NCI-H1417 (cell line): ENCODE data around the gene APBA2.

Experiments
- DNase-seq, 3 experiments: peaks; one replicate each; lab custom pipeline; 2025; lab: John Stamatoyannopoulos, UW

APBA2 gene

GRCh38 chr15:28957606-28958498 is 72.1 kb downstream of the APBA2 start:
- DNase-seq: no peak

DNA sequence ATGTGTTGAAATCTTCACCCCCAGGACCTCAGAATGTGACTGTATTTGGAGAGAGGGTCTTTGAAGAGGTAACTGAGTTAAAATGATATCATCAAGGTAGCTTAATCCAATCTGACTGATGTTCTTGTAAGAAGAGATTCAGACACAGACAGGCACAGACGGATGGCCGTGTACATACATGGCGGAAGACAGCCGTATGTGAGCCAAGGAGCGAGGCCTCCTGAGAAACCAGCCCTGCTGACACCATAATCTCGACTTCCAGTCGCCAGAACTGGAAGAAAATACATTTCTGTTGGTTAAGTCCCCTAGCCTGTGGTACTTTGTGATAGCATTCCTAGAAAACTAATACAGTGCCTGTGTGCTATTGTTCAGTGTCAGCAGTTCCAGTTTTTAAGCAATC is 73.6 kb downstream of the APBA2 start:
- no peak for DNase-seq

- DNase-seq: no peak
Measured at GRCh38 chr15:28960979-28961378, 75.2 kb downstream of the APBA2 start.

- DNase-seq: no peak
Measured at GRCh38 chr15:28961391-28961790, 75.6 kb downstream of the APBA2 start.

DNA sequence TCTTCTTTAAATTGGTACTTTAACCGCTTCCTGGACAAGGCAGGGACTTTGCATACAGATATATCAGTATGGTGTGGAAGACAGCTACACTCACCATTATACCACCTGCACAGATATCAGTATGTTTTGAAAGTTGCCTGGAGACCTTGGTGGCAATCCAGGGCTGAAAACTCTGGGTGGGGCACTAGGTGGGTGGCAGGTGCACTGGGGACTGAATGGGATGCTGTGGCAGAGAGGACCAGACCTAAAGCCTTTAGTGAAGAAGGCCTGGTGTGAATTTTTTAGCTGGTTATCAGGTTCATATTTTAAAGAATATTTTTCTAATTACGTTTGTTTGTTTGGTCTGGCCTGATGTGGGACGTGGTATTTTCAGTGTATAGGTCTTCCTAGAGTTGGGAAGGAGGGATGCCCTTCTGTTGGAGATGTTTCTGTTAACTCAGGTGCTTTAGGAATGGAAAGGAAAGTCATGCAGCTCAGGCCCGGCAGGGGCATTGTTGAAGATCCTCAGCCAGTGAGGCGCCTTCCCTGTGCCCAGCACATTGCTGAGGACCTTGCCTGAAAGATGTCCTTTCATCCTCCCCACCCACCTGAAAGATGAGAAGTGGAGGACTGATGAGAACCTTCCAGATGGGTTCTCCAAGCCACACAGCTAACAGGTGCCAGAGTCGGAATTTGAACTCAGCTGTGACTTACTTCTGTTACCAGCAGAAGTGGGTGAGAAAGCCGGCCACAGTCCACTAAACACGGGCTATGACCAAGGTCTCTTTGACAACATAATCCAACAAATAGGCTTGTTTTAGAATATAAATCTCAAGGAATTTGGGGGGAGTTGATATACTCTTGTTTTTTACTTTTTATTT is 77.3 kb downstream of the APBA2 start:
- no peak for DNase-seq

DNA sequence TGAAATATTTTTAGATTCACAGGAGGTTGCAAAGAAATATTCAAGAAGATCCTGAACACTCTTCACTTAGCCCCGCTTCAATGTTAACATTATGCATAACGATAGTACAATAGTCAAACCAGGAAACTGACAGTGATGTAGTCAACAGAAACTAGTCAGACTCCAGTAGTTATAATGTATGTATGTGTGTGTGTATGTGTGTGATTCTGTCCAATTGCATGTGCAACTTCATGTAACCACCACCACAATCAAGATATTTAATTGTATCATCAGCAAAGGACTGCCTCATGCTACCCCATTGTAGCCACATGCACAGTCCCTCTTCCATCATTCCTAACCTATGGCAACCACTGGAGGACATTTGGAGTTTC is 77.9 kb downstream of the APBA2 start:
- no peak for DNase-seq

DNA sequence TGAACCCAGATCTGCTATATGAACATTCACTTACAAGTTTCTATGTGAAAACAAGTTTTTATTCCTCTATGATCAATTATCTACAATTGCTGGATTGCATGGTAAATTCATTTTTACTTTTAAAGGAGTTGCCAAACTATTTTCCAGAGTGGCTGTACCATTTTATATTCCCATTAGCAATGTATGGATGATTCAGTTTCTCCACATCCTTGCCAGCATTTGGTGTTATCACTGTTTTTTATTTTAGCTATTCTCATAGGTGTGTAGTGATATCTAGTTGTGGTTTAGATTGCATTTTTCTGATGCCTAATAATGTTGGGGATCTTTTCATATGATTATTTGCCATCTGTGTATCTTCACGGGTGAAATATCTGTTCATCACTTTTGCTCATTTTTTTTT is 78.3 kb downstream of the APBA2 start:
- DNase-seq: no peak

GRCh38 chr15:28967066-28967465 is 81.3 kb downstream of the APBA2 start:
- DNase-seq: no peak

- DNase-seq: no peak
Measured at GRCh38 chr15:28967990-28968389, 82.2 kb downstream of the APBA2 start.

DNA sequence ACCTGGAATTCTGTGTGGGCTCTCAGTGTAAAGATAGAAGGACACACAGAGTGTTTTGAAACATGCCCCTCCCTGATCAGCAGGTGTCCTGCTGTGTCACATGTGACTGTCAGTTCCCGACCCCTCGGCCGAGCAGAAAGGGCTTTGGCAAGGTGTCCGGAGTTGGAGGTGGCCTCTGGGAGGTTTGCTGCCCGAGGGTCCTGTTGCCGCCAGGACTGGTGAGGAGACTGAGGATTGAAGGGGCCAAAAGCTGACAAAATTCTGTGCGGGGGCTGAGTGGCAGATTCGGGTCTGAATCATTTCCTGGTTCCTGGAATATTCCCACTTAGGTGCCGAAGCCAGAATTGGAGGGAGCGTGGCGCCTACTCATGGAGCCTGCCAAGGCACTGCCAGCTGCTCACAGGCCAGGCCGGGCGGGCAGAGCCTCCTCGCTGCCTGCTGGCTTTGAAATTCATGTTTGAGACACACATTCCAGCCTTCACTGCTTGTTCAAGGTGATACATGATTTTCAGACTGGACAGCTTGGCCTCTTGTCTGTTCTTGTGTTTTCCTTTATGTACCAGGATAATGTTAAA is 83.8 kb downstream of the APBA2 start:
- no peak for DNase-seq

- no peak for DNase-seq
Measured at GRCh38 chr15:28974142-28974541, 88.4 kb downstream of the APBA2 start.

DNA sequence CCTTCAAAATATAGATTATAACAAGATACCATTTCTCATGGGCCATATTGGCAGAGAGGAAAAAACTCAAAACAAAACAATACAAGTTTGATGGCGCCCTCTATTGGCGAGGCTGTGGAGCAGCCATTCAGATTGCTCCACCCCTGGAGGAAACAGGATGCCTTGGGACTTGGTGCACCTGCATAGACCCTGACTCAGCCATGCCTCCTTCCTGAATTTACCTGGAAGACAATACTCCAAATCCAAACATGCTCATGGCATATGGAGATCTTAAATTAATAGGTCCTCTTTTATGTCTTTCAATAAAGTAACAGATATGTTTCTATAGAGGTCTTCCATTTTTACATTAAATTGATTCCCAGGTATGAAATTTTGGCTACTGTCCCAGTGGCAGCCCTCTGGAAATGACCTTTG is 90.0 kb downstream of the APBA2 start:
- DNase-seq: peak; percentile 53 to 82 (median 64)

DNA sequence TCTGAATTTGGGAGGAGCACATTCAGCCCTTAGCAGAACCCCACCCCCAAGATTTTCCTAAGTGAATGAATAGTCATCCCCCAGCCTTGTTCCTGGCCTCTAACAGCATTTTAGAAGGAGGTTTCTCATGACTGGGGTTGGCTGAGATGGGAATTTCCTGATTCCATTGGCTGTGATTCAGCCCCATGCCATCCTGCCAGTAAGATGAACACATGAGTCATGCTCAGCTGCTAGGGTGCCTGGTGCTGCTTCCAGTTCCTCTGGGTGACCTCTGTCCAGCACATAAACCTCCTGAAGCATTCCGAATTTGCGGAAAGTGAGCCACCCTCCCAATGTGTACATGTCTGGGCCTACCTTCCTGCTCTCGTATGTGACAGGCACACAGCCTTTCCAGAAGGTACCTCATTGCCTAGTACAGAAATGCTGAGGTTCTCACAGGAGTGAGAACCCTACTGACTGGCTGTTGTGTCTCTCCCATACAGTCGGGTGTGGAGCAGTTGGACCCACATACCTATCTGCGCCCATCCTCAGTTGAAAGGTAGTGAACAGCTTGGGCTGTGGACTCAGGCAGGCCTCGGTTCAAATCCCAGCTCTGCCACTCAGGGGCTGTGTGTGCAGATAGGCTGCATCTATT is 91.7 kb downstream of the APBA2 start:
- no peak for DNase-seq

DNA sequence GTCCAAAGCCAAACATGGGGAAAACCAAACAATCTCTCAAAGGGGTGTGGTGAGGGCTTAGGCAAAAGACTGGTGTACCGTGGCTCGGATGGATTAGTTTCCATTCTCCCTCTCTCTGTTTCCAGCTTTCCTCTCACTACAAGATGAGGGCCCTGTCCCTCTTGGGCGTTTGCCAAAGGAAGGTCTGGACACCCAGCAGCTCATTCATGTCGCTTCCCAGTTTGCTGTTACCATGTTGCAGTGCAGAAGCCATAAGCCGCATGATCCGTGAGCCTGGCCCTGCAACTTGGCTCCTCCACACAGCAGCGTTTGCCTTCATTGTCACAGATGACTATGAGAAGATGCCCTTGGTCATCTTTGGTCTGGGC is 92.2 kb downstream of the APBA2 start:
- DNase-seq: no peak

- DNase-seq: no peak
Measured at GRCh38 chr15:28978661-28979060, 92.9 kb downstream of the APBA2 start.

- no peak for DNase-seq
Measured at GRCh38 chr15:28979208-28979841, 93.6 kb downstream of the APBA2 start.

- no peak for DNase-seq
Measured at GRCh38 chr15:28980709-28981350, 95.1 kb downstream of the APBA2 start.

DNA sequence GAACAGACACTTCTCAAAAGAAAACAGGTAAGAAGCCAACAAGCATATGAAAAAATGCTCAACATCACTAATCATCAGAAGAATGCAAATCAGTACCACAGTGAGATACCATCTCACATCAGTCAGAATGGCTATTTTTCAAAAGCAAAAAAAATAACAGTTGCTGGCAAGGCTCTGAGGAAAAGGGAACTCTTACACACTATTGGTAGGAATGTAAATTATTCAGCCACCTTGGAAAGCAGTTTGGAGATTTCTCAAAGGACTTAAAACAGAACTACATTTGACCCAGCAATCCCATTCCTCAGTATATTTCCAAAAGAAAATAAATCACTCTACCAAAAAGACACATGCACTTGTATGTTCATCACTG is 95.6 kb downstream of the APBA2 start:
- no peak for DNase-seq

- DNase-seq: no peak
Measured at GRCh38 chr15:28981921-28982320, 96.1 kb downstream of the APBA2 start.

DNA sequence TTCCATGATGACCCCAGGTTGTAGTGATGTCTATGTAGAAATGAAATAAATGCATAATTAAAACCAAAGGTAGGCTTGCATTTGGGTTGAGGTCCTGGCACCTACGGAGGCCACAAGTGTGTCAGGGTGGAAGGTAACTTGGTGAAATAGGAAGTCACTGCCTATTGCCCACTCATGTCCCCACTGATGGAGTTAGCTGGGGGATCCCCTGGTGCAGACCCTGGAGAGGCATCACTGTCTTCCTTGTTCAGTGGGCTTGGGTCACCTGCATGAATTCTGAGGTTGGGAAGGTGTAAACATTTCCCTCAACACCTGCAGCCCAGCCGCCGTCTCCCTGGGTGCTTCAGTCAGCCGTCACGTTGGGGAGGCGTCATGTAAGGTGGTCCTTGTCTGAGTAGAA is 97.1 kb downstream of the APBA2 start:
- no peak for DNase-seq
